Measurements from ENCODE around the gene TNFSF13. TPM values are rescaled to one million over a fixed set of nuclear protein-coding genes. Genes with fewer than 3 reads are reported as not detected.

Gene TNFSF13, protein sequence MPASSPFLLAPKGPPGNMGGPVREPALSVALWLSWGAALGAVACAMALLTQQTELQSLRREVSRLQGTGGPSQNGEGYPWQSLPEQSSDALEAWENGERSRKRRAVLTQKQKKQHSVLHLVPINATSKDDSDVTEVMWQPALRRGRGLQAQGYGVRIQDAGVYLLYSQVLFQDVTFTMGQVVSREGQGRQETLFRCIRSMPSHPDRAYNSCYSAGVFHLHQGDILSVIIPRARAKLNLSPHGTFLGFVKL
- total RNA-seq (2021) = 46.4 and 65.4 TPM in 2 replicates
- Bru-seq, nascent RNA = percentile 53 among the genes with signal in this experiment
- BruChase-seq, experiment 1, labeled RNA remaining after a 2-hour chase = percentile 87 among the genes with signal in this experiment
- BruChase-seq, experiment 2, labeled RNA remaining after a 6-hour chase = percentile 90 among the genes with signal in this experiment
- long read RNA-seq, transcript TNFSF13-202 (5 exons, 2,036 nt) = minor isoform, 5 of 84 reads
- long read RNA-seq, transcript TNFSF13-201 (6 exons, 1,971 nt) = major isoform, 45 of 84 reads
- long read RNA-seq, transcript TNFSF13-208 (5 exons, 959 nt) = minor isoform, 10 of 84 reads
- long read RNA-seq, partial matches to known transcripts = 1 of 84 reads
- long read RNA-seq, other reads (novel, unspliced or antisense) = 20 of 84 reads

DNA sequence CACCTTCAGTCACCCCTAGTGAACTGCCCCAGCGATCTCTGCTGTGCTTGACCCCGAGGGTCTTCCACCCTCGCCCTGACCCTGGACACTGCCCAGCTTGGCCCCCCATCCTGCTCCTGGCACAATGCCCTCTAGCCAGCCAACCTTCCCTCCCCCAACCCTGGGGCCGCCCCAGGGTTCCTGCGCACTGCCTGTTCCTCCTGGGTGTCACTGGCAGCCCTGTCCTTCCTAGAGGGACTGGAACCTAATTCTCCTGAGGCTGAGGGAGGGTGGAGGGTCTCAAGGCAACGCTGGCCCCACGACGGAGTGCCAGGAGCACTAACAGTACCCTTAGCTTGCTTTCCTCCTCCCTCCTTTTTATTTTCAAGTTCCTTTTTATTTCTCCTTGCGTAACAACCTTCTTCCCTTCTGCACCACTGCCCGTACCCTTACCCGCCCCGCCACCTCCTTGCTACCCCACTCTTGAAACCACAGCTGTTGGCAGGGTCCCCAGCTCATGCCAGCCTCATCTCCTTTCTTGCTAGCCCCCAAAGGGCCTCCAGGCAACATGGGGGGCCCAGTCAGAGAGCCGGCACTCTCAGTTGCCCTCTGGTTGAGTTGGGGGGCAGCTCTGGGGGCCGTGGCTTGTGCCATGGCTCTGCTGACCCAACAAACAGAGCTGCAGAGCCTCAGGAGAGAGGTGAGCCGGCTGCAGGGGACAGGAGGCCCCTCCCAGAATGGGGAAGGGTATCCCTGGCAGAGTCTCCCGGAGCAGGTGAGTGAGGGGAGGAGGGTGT is at the start of gene TNFSF13:
TNFSF13 (plus strand) TSS at position 207 of the 776 bp plus-strand sequence; CDS start at position 497, 290 bp downstream.
- Histone ChIP-seq H2AFZ (peak within 1 kb of the TSS; percentile 74; the same call in 1 of the 2 replicates), H3K27ac (peak within 1 kb of the TSS; percentile 78), H3K79me2 (ENCODE audit: low read depth) (peaks cover 17% of the 10 kb centered on the region), H3K4me2 (peak within 1 kb of the TSS; percentile 87), H4K20me1 (ENCODE audit: insufficient read depth) (no peaks in the 10 kb centered on the region), H3K4me1 (replicated peaks; ENCODE audit: insufficient read depth) (peaks cover 9% of the 10 kb centered on the region), H3K27me3 (ENCODE audit: insufficient read depth, low read depth) (no peaks in the 10 kb centered on the region), H3K36me3 (ENCODE audit: low read depth) (no peaks in the 10 kb centered on the region), H3K9me3 (ENCODE audit: insufficient read depth, low read depth) (no peaks in the 10 kb centered on the region), H3K9me2 (ENCODE audit: insufficient read depth) (no peaks in the 10 kb centered on the region), H3K4me3 (peak within 1 kb of the TSS; percentile 50), H3F3A (ENCODE audit: insufficient read depth, low read depth) (no peaks in the 10 kb centered on the region)
- POLR2A ChIA-PET (ENCODE audit: unreplicated experiment) = interaction anchor here (0.7 to 1.5 kb wide), 2 partner anchors 124 to 158 kb away, joined by 3 to 11 read pairs; no protein-coding TSS in a partner anchor
- intact Hi-C loops (cut with micrococcal nuclease; ENCODE audit: unreplicated experiment) = loop anchor here (1.0 to 2.0 kb wide), 4 partner anchors 74 to 207 kb away; partner anchors contain the start of genes PLSCR3, POLR2A and TMEM256
- peak in 1 of 2 experiments; percentile 48 for DNase-seq
- TSS peak; percentile 32 for BruUV-seq (replicated peaks)
- TF ChIP-seq, protein P1, sequence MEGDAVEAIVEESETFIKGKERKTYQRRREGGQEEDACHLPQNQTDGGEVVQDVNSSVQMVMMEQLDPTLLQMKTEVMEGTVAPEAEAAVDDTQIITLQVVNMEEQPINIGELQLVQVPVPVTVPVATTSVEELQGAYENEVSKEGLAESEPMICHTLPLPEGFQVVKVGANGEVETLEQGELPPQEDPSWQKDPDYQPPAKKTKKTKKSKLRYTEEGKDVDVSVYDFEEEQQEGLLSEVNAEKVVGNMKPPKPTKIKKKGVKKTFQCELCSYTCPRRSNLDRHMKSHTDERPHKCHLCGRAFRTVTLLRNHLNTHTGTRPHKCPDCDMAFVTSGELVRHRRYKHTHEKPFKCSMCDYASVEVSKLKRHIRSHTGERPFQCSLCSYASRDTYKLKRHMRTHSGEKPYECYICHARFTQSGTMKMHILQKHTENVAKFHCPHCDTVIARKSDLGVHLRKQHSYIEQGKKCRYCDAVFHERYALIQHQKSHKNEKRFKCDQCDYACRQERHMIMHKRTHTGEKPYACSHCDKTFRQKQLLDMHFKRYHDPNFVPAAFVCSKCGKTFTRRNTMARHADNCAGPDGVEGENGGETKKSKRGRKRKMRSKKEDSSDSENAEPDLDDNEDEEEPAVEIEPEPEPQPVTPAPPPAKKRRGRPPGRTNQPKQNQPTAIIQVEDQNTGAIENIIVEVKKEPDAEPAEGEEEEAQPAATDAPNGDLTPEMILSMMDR (conservative IDR thresholded peaks at IDR 0.05) = no peak
- TF ChIP-seq EZH2 (IDR thresholded peaks at IDR 0.05; ENCODE audit: low read depth) = no peak
- CTCF ChIA-PET = interaction anchor here (0.6 kb wide), 2 partner anchors 79 to 92 kb away, joined by 3 to 10 read pairs; partner anchors contain the start of gene ZBTB4

GRCh38 chr17:7508846-7509245 is 49.7 kb upstream of the TNFSF13 start:
- Histone ChIP-seq H3K79me2 (ENCODE audit: low read depth) (no peaks in the 10 kb centered on the region), H3K4me3 (no peak overlapping the region), H3K27ac (no peak overlapping the region), H3K4me2 (no peak overlapping the region), H3K27me3 (ENCODE audit: insufficient read depth, low read depth) (no peaks in the 10 kb centered on the region), H4K20me1 (ENCODE audit: insufficient read depth) (no peaks in the 10 kb centered on the region), H3F3A (ENCODE audit: insufficient read depth, low read depth) (peaks cover 5% of the 10 kb centered on the region; the same call in 1 of the 2 replicates), H3K36me3 (ENCODE audit: low read depth) (peaks cover 8% of the 10 kb centered on the region; the same call in 1 of the 2 replicates), H3K4me1 (replicated peaks; ENCODE audit: insufficient read depth) (no peaks in the 10 kb centered on the region), H3K9me3 (ENCODE audit: insufficient read depth, low read depth) (no peaks in the 10 kb centered on the region), H2AFZ (no peak overlapping the region), H3K9me2 (ENCODE audit: insufficient read depth) (no peaks in the 10 kb centered on the region)
- ChIA-PET POLR2A (ENCODE audit: unreplicated experiment) (no interaction called here), CTCF (no interaction called here)
- BruUV-seq (replicated peaks) = no TSS peak
- no peak for TF ChIP-seq EZH2 (IDR thresholded peaks at IDR 0.05; ENCODE audit: low read depth)
- TF ChIP-seq, protein P1 (conservative IDR thresholded peaks at IDR 0.05) = no peak
- intact Hi-C loops (cut with micrococcal nuclease; ENCODE audit: unreplicated experiment) = no loop called here
- DNase-seq = no peak

DNA sequence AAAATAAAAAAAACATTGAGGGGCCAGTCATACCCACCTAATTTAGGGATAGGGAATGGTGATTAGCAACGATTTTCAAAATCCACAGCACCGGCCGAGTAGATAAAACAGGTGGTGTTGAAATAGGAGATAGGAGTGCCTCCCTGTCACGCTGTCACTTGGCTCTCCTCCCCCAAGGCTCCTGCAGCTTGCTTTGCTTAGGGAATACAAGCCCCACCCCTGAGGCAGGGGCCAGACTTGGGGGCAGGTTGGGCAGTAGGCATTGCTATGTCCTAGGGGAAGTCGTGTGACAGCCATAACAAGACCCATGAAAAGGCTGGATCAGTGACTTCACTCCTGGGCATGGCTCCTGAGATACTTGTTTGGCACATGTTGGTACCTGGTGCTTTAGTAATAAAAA is 48.6 kb upstream of the TNFSF13 start:
- no peaks in the 10 kb centered on the region for H3K9me2 ChIP-seq (ENCODE audit: insufficient read depth)
- no peak overlapping the region for H2AFZ ChIP-seq
- no peak for DNase-seq
- no peaks in the 10 kb centered on the region for H4K20me1 ChIP-seq (ENCODE audit: insufficient read depth)
- no peaks in the 10 kb centered on the region for H3K9me3 ChIP-seq (ENCODE audit: insufficient read depth, low read depth)
- H3K79me2 ChIP-seq (ENCODE audit: low read depth) = no peaks in the 10 kb centered on the region
- no peaks in the 10 kb centered on the region for H3K27me3 ChIP-seq (ENCODE audit: insufficient read depth, low read depth)
- H3K36me3 ChIP-seq (ENCODE audit: low read depth) = peaks cover 8% of the 10 kb centered on the region; the same call in 1 of the 2 replicates
- H3K4me1 ChIP-seq (replicated peaks; ENCODE audit: insufficient read depth) = no peaks in the 10 kb centered on the region
- no peak for TF ChIP-seq EZH2 (IDR thresholded peaks at IDR 0.05; ENCODE audit: low read depth)
- TF ChIP-seq, protein P1 (conservative IDR thresholded peaks at IDR 0.05) = no peak
- POLR2A ChIA-PET (ENCODE audit: unreplicated experiment) = no interaction called here
- no peak overlapping the region for H3K27ac ChIP-seq
- H3F3A ChIP-seq (ENCODE audit: insufficient read depth, low read depth) = peaks cover 5% of the 10 kb centered on the region; the same call in 1 of the 2 replicates
- H3K4me2 ChIP-seq = no peak overlapping the region
- BruUV-seq (replicated peaks) = no TSS peak
- CTCF ChIA-PET = no interaction called here
- no peak overlapping the region for H3K4me3 ChIP-seq
- intact Hi-C loops (cut with micrococcal nuclease; ENCODE audit: unreplicated experiment) = loop anchor here (5.0 kb wide), 1 partner anchor 177 kb away; the partner anchor contains the start of genes TP53 and WRAP53

All from PC-9 (cell line).